EH (cell line): ENCODE measurements around the gene ESPNL.
A peak's percentile ranks its signal among the peaks of the same experiment; 100 is the strongest.

Source experiments
- DNase-seq: peaks from one replicate; pipeline ENCODE4 v3.0.0-alpha.2; 2015; ENCODE audit warnings: low read depth

The ESPNL gene

DNA sequence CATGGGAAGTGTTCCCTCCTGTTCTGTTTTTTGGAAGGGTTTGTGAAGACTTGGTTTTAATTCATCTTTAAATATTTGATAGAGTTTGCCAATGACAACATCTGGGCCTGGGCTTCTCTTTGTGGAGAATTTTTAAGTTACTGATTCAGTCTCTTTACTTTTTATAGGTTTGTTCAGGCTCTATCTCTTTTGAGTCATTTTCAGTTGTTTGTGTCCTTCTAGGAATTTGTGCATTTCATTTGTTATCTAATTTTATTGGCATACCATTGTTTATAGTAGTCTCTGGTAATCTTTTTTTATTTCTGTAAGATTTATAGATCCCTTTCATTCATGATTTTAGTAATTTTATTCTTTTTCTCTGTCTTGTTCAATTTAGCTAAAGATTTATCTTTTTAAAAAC is 24.7 kb upstream of the ESPNL start:
- peak; percentile 27 for DNase-seq

DNA sequence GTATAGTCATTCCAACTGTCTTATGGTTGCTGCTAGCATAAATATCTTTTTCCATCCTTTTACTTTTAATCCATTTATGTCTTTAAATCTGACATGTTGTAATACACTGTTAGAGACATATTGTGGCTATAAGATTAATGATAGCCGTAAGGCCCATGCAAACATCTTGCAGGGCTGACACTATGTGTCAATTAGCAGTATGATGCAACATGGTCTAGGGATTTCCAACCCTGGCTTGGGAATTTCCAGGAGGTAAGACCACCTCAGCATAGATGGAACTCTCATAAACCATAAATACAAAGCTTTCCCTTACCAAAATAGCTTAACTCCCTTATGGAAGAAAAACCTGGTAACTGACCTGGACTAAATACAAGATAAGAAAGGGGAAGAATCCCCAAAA is 22.8 kb upstream of the ESPNL start:
- DNase-seq, result no peak

DNA sequence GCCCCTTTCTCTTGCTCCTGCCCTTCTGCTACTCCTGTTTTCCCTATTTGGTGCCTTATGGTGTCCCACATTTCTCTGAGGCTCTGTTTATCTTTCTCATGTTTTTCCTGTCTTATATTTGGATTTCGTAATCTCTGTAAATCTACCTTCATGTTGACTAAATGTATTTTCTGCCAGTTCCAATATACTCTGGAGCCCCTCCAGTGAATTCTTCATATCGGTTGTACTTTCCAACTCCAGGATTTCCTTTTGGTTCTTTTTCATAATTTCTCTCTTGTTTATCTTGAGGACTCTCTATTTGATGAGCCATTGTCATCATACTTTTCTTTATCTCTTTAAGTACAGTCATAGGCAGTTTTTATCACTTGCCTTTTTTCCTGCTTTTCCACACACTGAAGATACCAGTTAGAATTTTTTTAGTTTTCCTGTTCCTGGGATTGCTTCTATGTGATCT is 20.2 kb upstream of the ESPNL start:
- DNase-seq, result no peak

GRCh38 chr2:238080518-238080917 is 19.6 kb upstream of the ESPNL start:
- DNase-seq, result no peak

GRCh38 chr2:238081150-238081549 is 19.0 kb upstream of the ESPNL start:
- no peak for DNase-seq

DNA sequence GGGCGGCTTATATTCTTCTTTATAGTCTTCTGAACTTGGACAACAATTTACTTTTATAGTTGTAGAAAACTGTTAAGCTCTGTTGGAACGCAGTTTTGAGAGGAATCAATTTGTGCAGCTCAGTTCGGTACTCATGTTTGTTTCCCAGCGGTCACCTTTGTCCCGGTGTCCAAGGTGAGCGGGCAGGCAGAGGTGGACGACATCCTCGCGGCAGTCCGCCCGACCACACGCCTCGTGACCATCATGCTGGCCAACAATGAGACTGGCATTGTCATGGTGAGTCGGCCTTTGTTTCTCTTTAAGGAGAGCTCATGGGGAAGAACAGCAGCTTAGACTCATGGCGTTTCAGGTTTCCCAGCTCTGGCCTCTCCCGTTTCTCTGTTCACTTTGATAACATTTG is 18.6 kb upstream of the ESPNL start:
- no peak for DNase-seq

DNA sequence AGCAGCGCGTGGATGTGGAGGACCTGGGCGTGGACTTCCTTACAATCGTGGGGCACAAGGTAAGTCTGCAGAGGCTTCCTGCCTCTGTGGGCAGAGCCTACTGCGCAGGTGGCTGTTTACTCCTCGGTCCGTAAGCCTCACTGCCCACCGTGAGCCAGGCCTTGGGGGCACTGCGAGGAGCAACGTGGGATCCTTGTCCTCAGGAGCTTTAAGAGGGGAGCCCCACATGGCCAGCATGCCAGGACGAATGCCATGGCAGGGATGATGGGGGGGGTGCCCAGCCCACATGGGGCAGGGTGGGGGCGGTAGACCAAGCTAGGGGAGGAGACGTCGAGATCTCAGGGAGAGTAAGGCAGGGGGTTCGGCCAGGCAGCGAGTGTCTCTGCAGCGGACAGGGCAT is 18.0 kb upstream of the ESPNL start:
- no peak for DNase-seq

DNA sequence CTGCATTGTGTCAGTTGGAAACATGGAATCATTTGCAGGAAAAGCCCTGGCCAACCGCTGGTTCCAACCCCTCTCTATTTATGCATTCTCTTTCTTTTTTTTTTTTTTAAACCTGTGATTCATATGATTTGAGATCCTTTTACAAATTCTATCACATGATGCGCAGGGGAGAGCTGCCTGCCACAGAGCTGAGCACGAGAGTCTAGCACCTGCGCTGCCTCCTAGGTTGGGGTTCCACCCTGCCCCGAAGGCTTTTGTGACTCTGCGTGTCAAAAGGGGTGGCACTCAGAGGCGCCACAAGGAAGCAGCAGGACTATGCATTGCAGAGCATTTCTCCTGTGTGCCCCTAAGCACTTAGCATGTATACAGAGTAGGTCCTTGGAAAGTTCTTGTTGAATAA is 17.3 kb upstream of the ESPNL start:
- no peak for DNase-seq

DNA sequence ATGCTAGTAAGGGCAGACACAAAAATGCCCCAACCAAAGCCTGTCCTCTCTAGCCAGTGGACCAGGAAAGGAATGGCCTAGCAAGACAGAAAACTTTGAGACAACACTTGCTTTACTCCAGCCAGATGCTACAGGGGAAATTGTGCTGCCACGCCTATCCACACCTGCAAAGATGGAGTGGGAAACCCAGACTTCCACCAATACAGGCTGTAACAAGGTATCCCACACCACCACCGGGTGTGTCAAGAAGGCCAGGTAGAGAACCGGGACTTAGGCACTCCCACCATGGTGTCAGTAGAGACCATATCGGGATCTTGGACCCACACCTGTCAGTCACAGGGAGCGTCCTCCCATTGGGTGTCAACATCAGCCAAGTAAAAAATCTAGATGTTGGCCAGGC is 16.2 kb upstream of the ESPNL start:
- no peak for DNase-seq

DNA sequence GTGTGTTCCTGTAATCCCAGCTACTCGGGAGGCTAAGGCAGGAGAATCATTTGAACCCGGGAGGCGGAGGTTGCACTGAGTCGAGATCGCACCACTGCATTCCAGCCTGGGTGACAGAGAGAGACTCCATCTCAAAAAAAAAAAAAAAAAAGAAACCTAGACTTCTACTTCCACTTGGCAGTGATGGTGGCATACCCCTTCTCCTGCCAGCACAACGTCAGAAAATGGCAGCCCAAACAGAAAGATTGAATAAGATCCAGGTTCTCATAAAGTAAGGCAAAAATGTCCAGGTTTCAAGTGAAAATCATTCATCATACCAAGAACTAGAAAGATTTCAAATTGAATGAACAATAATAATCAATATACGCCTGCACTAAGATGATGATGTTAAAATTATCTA is 15.4 kb upstream of the ESPNL start:
- no peak for DNase-seq

GRCh38 chr2:238085899-238086298 is 14.2 kb upstream of the ESPNL start:
- no peak for DNase-seq

DNA sequence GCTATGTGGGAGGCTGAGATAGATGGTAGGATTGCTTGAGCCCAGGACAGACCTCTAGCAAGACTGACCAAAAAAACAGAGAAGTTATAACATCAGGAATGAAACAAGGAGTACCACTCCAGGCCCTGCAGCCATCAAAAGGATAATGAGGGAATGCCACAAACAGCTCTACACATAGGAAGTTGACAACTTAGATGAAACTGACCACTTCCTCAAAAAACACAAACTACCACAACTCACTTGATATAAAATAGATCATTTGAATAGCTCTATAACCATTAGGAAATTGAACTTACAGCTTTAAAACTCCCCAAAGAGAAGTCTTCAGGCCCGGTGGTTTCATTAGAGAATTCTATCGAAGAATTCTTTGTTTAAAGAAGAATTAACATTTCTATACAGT is 12.9 kb upstream of the ESPNL start:
- no peak for DNase-seq

DNA sequence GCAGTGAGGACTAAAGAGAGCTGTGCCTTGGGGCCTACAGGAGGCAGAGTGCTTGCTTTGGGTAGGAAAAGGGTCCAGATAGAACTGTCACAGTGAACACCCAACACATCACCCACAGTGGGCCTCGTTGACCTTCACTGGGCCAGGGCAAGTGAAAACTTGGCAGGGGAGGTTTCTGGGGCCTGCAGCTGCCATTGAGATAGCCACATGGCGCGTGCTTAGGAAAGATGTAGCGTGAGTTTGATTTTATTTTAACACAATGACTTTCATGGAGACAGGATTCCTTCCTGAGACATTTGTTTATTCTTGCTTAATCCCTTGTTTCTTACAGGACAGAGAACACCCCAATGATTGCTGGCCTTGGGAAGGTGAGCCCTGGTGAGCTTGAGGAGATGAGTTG is 9.3 kb upstream of the ESPNL start:
- no peak for DNase-seq

DNA sequence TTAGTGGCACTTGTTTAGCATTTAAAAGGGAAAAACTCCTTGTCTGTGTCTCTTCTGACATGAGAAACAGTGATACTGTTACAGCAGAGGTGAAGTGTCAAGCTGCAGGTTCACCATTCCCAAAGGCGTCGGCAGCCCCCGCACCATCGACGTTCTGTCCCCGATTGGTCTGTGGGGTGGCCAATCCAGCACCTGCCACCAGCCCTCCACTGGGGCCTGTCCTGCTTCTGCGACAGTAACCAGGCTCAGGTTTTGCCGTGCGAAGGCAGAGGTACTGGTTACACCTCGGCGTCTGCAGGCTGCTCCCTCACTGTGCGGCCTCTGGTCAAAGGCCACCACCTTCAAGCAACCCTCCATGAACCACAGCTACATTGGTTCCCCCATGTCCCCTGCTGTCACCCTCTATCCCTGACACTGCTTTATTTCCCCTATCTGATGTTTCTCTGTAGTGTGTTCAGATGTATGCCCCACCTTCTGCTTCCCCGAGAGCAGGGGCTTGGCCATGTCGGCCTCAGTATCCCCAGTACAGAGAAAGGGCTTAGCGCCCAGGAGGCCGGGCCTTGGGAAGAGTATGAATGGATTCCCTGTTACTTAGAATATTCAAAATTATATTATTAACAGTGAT is 8.6 kb upstream of the ESPNL start:
- DNase-seq, result no peak

DNA sequence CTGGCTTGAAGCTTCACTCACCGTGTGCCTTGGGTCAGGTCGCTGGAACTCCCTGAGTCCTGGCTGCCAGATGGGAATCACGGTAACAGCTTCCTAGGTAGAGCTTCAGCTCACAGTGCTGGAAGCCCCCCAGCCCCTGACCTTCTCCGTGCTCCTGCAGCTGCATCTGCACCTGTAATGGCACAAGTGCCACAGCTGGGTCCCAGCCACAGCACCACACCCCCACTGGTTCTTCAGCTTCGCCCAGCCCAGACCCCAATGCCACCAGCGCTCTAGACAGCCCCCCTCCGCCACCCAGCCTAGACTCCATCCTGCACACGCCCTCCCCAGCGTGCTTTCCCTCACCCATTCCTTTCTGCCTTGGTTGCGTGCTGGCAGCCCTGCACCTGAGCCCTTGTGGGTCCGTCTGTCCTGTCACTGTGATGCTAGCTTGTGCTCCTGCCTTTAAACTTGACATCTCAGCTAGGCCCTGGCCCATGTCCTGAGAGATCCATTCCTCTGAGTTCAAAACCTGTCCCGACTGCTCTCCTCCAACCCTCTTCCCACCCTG is 7.6 kb upstream of the ESPNL start:
- no peak for DNase-seq

DNA sequence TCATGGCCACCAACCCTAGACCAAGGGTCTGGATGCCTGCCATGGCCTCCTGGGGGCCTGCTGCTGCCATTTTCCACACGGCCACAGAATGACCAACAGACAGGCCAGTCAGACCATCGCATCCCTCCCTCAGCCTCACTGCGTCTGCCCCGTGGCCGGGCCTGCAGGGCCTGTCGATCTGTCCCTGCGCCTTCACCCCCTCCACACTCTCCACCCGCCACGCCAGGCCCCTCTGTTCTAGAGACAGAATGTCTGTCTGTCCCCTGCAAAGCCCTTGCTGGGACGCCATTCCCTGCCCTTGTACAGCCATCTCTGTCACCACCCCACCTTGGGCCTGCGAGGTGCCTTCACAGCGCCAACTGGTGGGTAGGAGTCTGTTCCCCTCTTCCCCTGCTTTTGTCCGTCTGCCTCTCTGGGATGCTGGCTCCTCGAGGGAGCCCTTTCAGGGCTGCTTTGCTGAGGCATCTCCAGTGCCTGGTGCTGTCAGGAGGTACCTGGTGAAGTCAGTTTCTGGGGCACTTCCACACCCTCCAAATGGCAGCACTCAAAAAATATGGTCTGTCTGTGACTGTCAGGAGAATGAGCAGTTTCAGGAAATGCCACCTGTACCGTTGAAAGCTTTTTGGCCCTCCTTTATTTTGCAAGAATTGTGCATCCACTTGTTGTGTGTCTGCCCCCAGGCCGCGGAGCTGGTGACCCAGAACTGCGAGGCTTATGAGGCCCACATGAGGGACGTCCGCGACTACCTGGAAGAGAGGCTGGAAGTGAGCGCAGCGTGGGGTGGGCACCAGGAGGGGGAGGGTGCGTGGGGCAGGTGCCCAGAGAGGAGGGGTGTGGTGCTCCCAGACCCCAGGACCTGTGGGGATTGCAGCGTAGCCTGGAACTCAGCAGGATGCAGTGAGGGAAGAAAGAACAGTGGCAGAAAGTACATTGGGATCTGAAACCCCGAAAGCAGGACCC is 6.7 kb upstream of the ESPNL start:
- no peak for DNase-seq

DNA sequence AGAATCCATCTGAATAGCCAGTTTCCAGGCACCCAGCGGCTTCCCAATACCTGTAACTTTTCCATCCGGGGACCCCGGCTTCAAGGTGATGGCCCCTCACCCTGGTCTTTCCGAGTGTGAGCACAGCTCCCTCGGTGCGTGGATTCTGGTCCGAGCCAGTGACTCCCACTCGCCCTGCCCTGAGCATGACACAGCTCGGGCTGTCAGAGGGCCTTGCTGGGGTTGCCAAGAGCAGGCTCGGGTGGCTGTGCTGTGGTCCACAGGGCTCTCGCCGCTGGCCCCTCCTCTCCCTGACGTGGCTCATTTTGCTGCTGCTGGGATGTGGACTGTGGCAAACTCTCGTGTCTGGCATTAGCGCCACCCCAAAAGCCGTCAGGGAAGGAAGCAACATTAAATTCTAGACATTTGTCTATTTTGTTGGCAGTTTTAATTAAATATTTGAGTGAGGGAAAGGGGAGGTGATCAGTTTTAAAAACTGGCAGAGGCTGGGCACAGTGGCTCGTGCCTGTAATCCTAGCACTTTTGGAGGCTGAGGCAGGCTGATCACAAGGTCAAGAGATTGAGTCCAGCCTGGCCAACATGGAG is 5.6 kb upstream of the ESPNL start:
- no peak for DNase-seq

DNA sequence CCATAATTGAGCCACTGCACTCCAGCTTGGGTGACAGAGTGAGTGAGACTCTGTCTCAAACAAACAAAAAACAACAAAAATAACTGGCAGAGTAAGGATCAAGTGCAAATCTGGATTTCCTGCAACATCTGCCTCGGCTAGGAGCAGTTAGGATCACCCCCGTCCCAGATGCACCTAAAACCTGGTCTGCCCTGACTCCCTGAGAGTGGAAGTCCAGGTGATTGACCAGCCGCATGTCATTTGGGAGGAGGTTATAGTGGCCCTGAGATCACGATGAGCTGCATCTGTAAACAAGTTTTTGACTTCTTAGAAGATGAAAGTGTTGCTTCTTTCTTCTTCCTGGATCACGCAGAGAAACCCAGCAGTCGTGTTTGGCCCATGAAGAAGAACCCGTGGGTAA is 5.0 kb upstream of the ESPNL start:
- no peak for DNase-seq

DNA sequence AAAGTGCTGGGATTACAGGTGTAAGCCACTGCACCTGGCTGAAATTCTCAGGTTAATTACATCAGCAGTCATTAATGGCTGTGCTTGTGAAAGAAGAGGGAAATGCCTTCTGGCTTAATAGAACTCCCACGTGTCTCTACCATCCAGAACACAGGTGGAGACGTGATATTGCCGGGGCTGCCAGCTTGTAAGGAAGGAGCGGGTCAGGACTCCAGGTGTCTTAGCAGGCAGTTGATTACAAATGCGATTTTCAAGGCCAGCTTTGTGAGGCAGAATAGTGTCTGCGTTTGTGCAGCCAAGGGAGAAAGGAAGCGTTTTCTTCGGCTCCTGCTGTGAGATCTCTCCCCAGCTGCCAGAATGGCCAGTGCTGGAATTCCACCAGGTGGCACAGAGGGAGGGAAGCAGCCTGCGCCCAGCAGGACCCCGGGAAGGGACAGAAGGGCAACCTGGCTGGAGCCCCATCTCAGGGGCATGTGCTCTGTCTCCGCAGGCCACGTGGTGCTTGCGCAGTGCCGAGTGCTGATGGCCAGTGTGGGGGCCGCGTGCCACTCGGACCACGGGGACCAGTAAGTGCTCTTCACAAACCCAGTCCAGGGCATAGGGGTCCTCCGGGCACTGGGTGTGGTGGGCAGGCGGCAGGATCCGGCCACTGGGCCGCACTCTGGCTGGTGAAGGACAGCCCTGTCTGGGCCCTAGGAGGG is 3.7 kb upstream of the ESPNL start:
- DNase-seq, result no peak

DNA sequence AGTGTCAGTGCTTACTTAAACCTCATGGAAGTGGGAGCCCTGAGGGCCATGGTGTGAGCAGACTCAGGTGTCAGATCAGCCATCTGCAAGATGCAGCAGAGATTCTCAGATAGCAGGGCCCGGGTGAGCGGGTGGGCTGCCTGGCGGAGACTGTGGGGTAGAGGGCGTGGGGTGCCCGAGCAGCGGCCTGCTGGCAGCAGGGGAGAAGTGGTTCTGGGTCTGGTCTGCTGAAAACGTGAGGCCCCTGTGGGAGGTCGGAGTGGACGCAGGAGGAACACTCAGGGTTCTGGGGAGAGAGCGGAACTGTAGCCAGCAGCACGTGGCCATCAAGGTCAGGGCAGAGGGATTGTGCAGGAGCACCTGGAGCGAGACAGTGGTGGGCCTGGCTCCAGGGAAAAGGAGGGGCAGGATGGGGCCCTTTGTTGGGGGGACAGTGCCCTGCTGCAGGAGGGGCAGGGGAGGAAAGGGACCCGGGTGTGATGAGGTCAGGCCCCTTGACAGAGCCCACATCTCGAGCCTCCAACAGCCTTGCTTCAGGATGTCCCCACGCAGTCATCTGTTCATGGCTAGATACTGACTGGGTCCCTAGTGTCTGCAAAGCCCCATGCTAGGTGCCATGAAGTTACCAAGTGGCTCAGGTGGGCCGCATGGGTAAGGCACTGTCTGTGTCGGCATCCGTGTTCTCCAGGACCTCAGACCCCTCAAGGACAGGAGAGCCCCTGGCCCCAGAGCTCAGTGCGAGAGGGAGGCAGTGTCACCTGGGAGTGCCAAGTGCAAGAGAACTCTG is 2.7 kb upstream of the ESPNL start:
- DNase-seq, result no peak
